Esophagus (tissue), 2 donors: ENCODE data around the gene UNC13D. TPM values are rescaled to one million over a fixed set of nuclear protein-coding genes. Genes with fewer than 3 reads are reported as not detected.
"Not testable (repeated sequence)": the region's sequence is repeated elsewhere in the genome, so short reads cannot be mapped to it uniquely, and the experiment has no call there.

Experiments used
- H3K27ac ChIP-seq, 2 donors: one replicate each; pipeline ENCODE4 v1.5.1; 2013; ENCODE audit warnings: low read depth in 2 of 2, mild to moderate bottlenecking in 2 of 2, inconsistent platforms in 1 of 2, low read length in 1 of 2, moderate library complexity in 1 of 2
- H3K27me3 ChIP-seq, 2 donors: one replicate each; pipeline ENCODE4 v1.6.1; 2013; ENCODE audit warnings: low read length in 2 of 2, control low read depth in 1 of 2, mild to moderate bottlenecking in 1 of 2; ENCODE audit not compliant: insufficient read depth in 2 of 2, control insufficient read depth in 1 of 2
- H3K36me3 ChIP-seq, 2 donors: one replicate each; pipeline ENCODE4 v1.6.1; 2013; ENCODE audit warnings: low read length in 1 of 2; ENCODE audit not compliant: control insufficient read depth in 2 of 2, insufficient read depth in 2 of 2
- H3K4me1 ChIP-seq, 2 donors: one replicate each; pipeline ENCODE4 v1.6.1; 2013; ENCODE audit warnings: low read length in 1 of 2; ENCODE audit not compliant: control insufficient read depth in 2 of 2, insufficient read depth in 2 of 2
- H3K4me3 ChIP-seq, 2 donors: one replicate each; pipeline ENCODE4 v1.5.1; 2013; ENCODE audit warnings: low read length in 2 of 2, mild to moderate bottlenecking in 2 of 2, low read depth in 1 of 2, moderate library complexity in 1 of 2
- H3K9me3 ChIP-seq, 2 donors: one replicate each; pipeline ENCODE4 v1.6.1; 2013; ENCODE audit warnings: mild to moderate bottlenecking in 2 of 2, low read depth in 1 of 2, low read length in 1 of 2, moderate library complexity in 1 of 2; ENCODE audit not compliant: control insufficient read depth in 2 of 2, insufficient read depth in 1 of 2
- WGBS, 2 donors: extraction: QIAGEN DNeasy Blood & Tissue Kit; methylation state at CpG; one replicate each; pipeline ENCODE4 v1.1.7; 2013; 5-methylcytosine and 5-hydroxymethylcytosine counted together
- polyA plus RNA-seq, 2 donors: library from polyadenylated mRNA; stranded (reverse); fragments of 200-250 nt; gene quantifications; one replicate each; pipeline ENCODE4 v1.2.3, GENCODE V29; 2013
- donor health status: healthy with polysubstance abuse.
- donor health status: Bipolar disorder and iron deficiency.

Gene UNC13D
- polyA plus RNA-seq, 2 donors: 21.0 to 22.4 TPM

DNA sequence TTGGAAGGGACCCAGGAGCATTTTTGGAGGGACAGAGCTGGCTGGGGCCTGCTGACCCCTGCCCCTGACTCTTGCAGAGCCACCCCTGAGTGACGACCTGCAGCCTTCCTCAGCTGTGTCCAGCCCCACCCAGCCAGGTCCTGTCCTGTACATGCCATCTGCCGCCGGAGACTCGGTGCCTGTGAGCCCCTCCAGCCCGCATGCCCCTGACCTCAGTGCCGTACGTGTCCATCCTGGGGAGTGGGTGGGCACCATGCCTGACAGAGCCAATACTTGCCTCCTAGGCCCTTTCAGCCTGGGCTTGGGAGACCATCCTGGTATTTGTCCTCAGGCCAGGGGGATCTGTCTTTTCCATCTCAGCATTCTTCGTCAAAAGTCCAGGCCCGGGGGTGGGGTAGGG lies 27.5 kb downstream of the UNC13D start:
- peaks cover 28 to 68% of the 10 kb centered on the region in 2 donors for H3K36me3 ChIP-seq
- no peak overlapping the region for H3K27ac ChIP-seq
- peaks cover 3 to 25% of the 10 kb centered on the region in 2 donors for H3K4me1 ChIP-seq
- WGBS, 2 donors: 84 to 92% methylated on average over 9 of the region's 9 CpGs
- no peaks in the 10 kb centered on the region for H3K27me3 ChIP-seq
- H3K9me3 ChIP-seq: no peaks in the 10 kb centered on the region
- no peak overlapping the region for H3K4me3 ChIP-seq

DNA sequence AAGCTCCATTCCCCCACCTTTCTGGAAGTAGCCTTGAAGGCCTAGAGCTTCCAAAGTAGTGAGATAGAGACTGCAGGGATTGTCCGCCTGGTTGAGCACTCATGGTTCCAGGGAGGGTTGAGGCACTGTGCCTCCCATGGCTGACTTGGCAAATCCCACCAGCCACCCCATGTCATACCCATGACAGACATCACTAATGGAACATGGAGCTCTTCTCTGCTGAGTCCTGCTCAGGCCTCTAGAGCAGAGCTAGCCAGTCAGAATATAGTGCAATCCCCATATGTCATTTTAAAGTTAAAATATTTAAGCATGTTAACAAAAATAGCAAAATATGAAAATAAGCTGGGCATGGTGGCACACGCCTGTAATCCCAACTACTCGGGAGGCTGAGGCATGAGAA lies 28.8 kb downstream of the UNC13D start:
- Histone ChIP-seq H3K36me3 (peaks cover 28 to 65% of the 10 kb centered on the region in 2 donors), H3K27ac (peak overlapping the region in 1 of 2 donors; percentile 58), H3K27me3 (no peaks in the 10 kb centered on the region), H3K9me3 (no peaks in the 10 kb centered on the region), H3K4me1 (peaks cover 4 to 29% of the 10 kb centered on the region in 2 donors), H3K4me3 (no peak overlapping the region)
- WGBS, 2 donors: 77 to 88% methylated on average over 3 of the region's 3 CpGs

DNA sequence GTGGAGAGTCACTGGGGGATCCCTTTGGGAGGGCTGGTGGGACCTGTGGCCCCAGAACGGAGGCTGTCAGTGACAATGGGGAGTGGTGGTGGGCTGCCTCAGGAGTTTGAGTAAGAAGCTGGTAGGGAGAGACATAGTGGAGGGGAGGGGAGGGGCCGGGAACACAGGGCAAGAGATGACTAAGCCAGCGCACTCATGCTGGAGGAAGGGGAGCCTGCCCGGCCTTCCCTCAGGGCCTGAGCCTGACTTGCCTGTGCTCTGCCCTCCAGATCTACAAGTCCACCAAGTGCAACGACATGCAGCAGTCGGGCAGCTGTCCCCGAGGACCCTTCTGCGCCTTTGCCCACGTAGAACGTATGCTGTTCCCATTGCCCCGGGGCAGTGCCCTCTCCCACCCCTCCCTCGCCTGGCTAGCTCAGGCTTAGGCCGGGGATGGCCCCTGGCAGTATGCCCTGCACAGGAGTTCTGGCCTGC lies 29.3 kb downstream of the UNC13D start:
- no peaks in the 10 kb centered on the region for H3K27me3 ChIP-seq
- 53 to 57% methylated on average over 13 of the region's 13 CpGs for WGBS, 2 donors
- H3K36me3 ChIP-seq: peaks cover 28 to 62% of the 10 kb centered on the region in 2 donors
- peaks cover 4 to 31% of the 10 kb centered on the region in 2 donors for H3K4me1 ChIP-seq
- peak overlapping the region; percentile 58 to 67 for H3K27ac ChIP-seq
- no peaks in the 10 kb centered on the region for H3K9me3 ChIP-seq
- no peak overlapping the region for H3K4me3 ChIP-seq

DNA sequence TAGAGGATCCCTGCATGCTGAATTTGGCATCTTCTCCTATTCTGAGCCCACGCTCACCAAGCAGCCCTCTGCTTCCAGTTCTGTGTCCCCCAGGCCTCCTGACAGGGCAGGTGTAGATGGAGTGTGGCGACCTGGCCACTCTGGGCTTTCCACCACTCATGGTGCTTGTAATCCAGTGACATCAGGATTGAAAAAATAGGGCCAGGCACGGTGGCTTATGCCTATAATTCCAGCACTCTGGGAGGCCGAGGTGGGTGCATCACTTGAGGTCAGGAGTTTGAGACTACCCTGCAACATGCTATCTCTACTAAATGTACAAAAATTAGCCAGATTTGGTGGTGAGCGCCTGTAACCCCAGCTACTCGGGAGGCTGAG lies 30.2 kb downstream of the UNC13D start:
- Histone ChIP-seq H3K27me3 (no peaks in the 10 kb centered on the region), H3K9me3 (no peaks in the 10 kb centered on the region), H3K4me3 (no peak overlapping the region), H3K4me1 (peaks cover 8 to 39% of the 10 kb centered on the region in 2 donors), H3K27ac (peak overlapping the region in 1 of 2 donors; percentile 87), H3K36me3 (peaks cover 25 to 56% of the 10 kb centered on the region in 2 donors)
- 87 to 91% methylated on average over 6 of the region's 6 CpGs for WGBS, 2 donors

DNA sequence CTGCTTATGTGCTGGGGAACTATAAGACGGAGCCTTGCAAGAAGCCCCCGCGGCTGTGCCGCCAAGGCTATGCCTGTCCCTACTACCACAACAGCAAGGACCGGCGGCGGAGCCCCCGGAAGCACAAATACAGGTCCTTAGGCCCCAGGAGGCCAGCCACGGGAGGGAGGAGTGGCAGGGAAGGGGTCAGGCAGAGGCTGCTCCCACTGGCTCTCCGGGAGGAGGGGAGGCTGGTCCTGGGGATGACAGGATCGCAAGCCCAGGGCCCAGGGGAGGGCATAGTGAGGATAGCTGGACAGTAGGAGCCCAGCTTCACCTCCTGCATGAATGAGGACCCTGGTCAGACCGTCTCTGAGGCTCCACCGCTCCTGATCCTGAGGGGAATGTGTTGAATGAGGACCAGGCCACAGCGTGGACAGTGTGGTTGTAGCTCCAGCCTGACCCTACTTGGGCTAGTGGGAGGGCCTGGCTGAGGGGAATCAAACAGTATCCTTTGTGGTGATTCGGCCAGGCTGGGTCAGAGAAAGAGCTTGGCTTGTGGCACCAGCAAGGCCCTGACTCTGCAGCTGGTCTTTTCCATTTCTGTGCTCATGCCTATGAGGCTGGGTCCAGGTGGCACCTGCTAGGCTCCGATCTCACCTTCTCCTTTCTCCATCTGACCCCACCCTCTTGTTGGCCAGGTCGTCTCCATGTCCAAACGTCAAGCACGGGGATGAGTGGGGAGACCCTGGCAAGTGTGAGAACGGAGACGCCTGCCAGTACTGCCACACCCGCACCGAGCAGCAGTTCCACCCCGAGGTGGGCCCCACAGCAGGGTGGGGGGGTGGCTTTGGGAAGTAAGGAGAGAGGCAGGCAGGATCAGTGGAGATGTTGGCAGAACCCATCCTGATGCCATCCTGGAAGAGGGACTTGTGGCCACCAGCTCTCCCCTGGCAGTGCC lies 30.9 kb downstream of the UNC13D start:
- no peak overlapping the region for H3K4me3 ChIP-seq
- peak overlapping the region; percentile 36 to 87 for H3K27ac ChIP-seq
- WGBS, 2 donors: 71 to 85% methylated on average over 22 to 24 of the region's 24 CpGs
- H3K9me3 ChIP-seq: no peaks in the 10 kb centered on the region
- H3K36me3 ChIP-seq: peaks cover 25 to 50% of the 10 kb centered on the region in 2 donors
- H3K27me3 ChIP-seq: no peaks in the 10 kb centered on the region
- H3K4me1 ChIP-seq: peaks cover 8 to 43% of the 10 kb centered on the region in 2 donors

DNA sequence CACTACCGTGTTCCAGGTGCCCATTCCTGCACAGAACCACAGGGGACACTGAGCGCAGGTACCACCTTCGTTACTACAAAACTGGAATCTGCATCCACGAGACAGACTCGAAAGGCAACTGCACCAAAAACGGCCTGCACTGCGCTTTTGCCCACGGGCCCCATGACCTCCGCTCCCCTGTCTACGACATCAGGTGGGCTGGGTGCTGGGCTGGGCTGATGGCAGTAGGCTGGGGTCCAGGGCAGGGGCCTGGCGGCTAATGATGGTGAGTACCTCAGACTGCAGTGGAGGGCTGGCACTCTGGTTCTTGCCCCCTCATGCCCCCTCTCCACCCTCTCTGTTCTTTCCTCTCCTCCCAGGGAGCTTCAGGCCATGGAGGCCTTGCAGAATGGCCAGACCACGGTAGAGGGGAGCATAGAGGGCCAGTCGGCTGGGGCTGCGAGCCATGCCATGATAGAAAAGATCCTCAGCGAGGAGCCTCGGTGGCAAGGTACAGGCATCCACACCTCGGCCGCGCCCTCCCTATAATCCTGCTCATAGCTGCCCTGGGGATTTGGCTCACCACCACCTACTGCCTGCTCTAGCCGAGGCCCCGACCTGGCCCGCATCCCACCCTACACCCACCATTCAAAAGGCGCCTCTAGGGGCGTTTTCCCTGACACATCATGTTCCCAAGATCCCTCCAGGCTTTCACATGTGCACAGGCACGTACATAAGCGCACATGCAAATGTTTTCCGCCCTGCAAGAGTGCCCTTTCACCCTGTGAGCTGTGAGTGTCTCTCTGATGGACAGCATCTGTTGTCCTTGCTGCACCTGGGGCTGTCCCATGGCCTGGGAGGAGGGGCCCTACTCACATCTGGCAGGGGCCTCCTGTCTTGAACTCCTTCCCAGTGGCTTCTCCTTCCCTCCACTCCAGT lies 31.8 kb downstream of the UNC13D start:
- Histone ChIP-seq H3K9me3 (no peaks in the 10 kb centered on the region), H3K4me3 (no peak overlapping the region), H3K36me3 (peaks cover 19 to 41% of the 10 kb centered on the region in 2 donors), H3K27me3 (no peaks in the 10 kb centered on the region), H3K4me1 (peaks cover 10 to 47% of the 10 kb centered on the region in 2 donors), H3K27ac (peak overlapping the region; percentile 36 to 87)
- WGBS, 2 donors: 62 to 77% methylated on average over 23 to 27 of the region's 27 CpGs

DNA sequence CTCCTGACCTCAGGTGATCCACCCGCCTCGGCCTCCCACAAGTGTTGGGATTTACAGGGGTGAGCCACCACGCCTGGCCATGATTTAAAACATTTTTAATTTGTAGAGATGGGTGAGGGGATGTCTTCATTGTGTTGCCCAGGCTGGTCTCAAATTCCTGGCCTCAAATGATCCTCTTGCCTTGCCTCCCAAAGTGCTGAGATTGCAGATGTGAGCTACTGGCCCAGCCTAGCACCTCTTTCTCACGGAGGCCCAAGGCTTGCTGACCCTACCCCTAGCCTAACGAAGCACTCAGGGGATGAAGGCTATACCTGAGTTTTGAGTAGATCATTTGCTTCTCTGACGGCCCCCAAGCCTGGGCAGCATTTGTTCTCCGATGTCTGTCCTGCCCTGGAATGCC lies 33.0 kb downstream of the UNC13D start:
- no peaks in the 10 kb centered on the region for H3K9me3 ChIP-seq
- peaks cover 19 to 30% of the 10 kb centered on the region in 2 donors for H3K36me3 ChIP-seq
- no peaks in the 10 kb centered on the region for H3K27me3 ChIP-seq
- peaks cover 10 to 51% of the 10 kb centered on the region in 2 donors for H3K4me1 ChIP-seq
- no peak overlapping the region for H3K4me3 ChIP-seq
- 94 to 95% methylated on average over 7 of the region's 7 CpGs for WGBS, 2 donors
- H3K27ac ChIP-seq: peak overlapping the region in 1 of 2 donors; percentile 63

DNA sequence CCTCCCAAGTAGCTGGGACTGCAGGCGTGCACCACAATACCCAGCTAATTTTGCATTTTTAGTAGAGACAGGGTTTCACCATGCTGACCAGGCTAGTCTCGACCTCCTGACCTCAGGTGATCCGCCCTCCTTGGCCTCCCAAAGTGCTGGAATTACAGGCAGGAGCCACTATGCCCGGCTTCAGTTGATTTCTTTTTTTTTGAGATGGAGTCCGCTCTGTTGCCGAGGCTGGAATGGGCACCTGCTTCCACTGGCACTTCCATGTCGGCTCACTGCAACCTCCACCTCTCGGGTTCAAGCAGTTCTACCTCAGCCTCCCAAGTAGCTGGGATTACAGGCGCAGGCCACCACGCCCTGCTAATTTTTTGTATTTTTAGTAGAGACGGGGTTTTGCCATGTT lies 33.4 kb downstream of the UNC13D start:
- H3K4me3 ChIP-seq, H3K9me3 ChIP-seq, H3K27me3 ChIP-seq, H3K27ac ChIP-seq: not testable (repeated sequence)
- Histone ChIP-seq H3K4me1 (peaks cover 10 to 51% of the 10 kb centered on the region in 2 donors), H3K36me3 (peaks cover 19 to 28% of the 10 kb centered on the region in 2 donors)
- 93 to 97% methylated on average over 11 of the region's 11 CpGs for WGBS, 2 donors

DNA sequence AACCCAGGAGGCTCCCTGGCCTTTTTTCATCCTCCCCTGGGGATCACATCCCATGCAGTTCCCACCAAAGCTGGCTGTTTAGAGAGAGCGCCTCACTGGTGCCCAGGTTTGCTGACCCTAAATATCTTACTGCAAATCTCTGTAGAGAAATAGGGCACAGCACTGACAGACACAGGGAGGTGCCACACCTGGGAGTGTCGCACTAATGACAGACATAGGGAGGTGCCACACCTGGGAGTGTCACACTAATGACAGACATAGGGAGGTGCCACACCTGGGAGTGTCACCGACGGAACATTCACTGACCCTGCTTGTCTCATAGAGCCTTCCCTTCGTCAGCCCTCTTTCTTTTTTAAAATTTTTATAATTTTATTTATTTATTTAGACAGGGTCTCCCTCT lies 34.0 kb downstream of the UNC13D start:
- Histone ChIP-seq H3K4me1 (peaks cover 10 to 49% of the 10 kb centered on the region in 2 donors), H3K4me3 (no peak overlapping the region), H3K36me3 (peaks cover 19 to 28% of the 10 kb centered on the region in 2 donors), H3K27me3 (no peaks in the 10 kb centered on the region), H3K9me3 (no peaks in the 10 kb centered on the region), H3K27ac (peak overlapping the region; percentile 89 to 97)
- 72 to 80% methylated on average over 5 of the region's 5 CpGs for WGBS, 2 donors
